Vagina (tissue), 2 donors: ENCODE measurements around the gene ABR.

Source experiments
- CTCF ChIP-seq, 3 experiments: fragments of 450-650 bp in 2 of 3; fragments of 200-600 bp in 1 of 3; sonication (generic) in 1 of 3; IDR thresholded peaks; one replicate each; pipeline ENCODE4 v1.5.1; 2017 to 2019; ENCODE audit warnings: antibody characterized with exemption in 3 of 3, mild to moderate bottlenecking in 2 of 3, moderate library complexity in 2 of 3
- POLR2A ChIP-seq, 2 donors: fragments of 450-650 bp; IDR thresholded peaks; one replicate each; pipeline ENCODE4 v1.6.1; 2017; ENCODE audit warnings: antibody characterized with exemption in 2 of 2, mild to moderate bottlenecking in 2 of 2, moderate library complexity in 2 of 2
- POLR2AphosphoS5 ChIP-seq, 2 donors: sonication (generic); formaldehyde crosslinking; IDR thresholded peaks; one replicate each; pipeline ENCODE4 v1.9.0; 2017; ENCODE audit warnings: antibody characterized with exemption in 2 of 2, mild to moderate bottlenecking in 2 of 2, low read depth in 1 of 2; ENCODE audit not compliant: insufficient read depth in 1 of 2

GRCh38 chr17:954431-955164 lies 225.2 kb downstream of the ABR start:
- no peak for TF ChIP-seq CTCF (IDR thresholded peaks at IDR 0.05)
- peak in 1 of 2 donors; percentile 47 for TF ChIP-seq POLR2AphosphoS5 (IDR thresholded peaks at IDR 0.05; ENCODE audit: insufficient read depth in 1 of 2, low read depth in 1 of 2)
- TF ChIP-seq POLR2A (IDR thresholded peaks at IDR 0.05) = no peak
